Measurements from ENCODE around the gene LMO2.

Gene LMO2

GRCh38 chr11:33913991-33914390 lies 22.1 kb upstream of the LMO2 start:
- no peak for DNase-seq

GRCh38 chr11:33912405-33913361 lies 20.8 kb upstream of the LMO2 start:
- no peak for DNase-seq

- no peak for DNase-seq
Observed at GRCh38 chr11:33910958-33911339, 19.1 kb upstream of the LMO2 start.

- DNase-seq = no peak
Observed at GRCh38 chr11:33910296-33910957, 18.6 kb upstream of the LMO2 start.

GRCh38 chr11:33909552-33909951 lies 17.7 kb upstream of the LMO2 start:
- DNase-seq = no peak

- DNase-seq = no peak
Observed at GRCh38 chr11:33909150-33909549, 17.3 kb upstream of the LMO2 start.

- DNase-seq = no peak
Observed at GRCh38 chr11:33907421-33907820, 15.5 kb upstream of the LMO2 start.

GRCh38 chr11:33906484-33907186 lies 14.8 kb upstream of the LMO2 start:
- DNase-seq = no peak

GRCh38 chr11:33904102-33904501 lies 12.2 kb upstream of the LMO2 start:
- DNase-seq = no peak

- DNase-seq = no peak
Observed at GRCh38 chr11:33900159-33900840, 8.4 kb upstream of the LMO2 start.

GRCh38 chr11:33899400-33900037 lies 7.6 kb upstream of the LMO2 start:
- no peak for DNase-seq

- DNase-seq = no peak
Observed at GRCh38 chr11:33898957-33899356, 7.1 kb upstream of the LMO2 start.

- DNase-seq = no peak
Observed at GRCh38 chr11:33897761-33898375, 6.0 kb upstream of the LMO2 start.

- no peak for DNase-seq
Observed at GRCh38 chr11:33896911-33897310, 5.0 kb upstream of the LMO2 start.

GRCh38 chr11:33895752-33896137 lies 3.9 kb upstream of the LMO2 start:
- DNase-seq = no peak

GRCh38 chr11:33894398-33894746 lies 2.5 kb upstream of the LMO2 start:
- no peak for DNase-seq

- peak; percentile 86 to 87 for DNase-seq
Observed at GRCh38 chr11:33893711-33894397, 2.0 kb upstream of the LMO2 start.

- DNase-seq = no peak
Observed at GRCh38 chr11:33892906-33893594, 1.2 kb upstream of the LMO2 start.

GRCh38 chr11:33889821-33890378 lies 2.0 kb downstream of the LMO2 start:
- DNase-seq = no peak

- no peak for DNase-seq
Observed at GRCh38 chr11:33889296-33889695, 2.6 kb downstream of the LMO2 start.

- DNase-seq = no peak
Observed at GRCh38 chr11:33887886-33888285, 4.0 kb downstream of the LMO2 start.

Measured in activated T-cell treated with anti-CD3 and anti-CD28 coated beads, Interleukin-2, amount 50 U/mL, for 48 hours (primary cell).